Panc1 (cell line): ENCODE data around the gene NTRK3. TPM values are rescaled to one million over a fixed set of nuclear protein-coding genes. Genes with fewer than 3 reads are reported as not detected.

Source experiments
- ATAC-seq: fragments of 200-7000 bp; cut with Tn5 transposase; 2 replicates; pipeline ENCODE4 v1.9.1; 2020; ENCODE audit warnings: mild to moderate bottlenecking, moderate library complexity
- BruUV-seq: library from RNA; stranded (reverse); fragments of 400-500 nt; replicated peaks from 2 replicates; lab custom pipeline; 2021; lab: Mats Ljungman, UMichigan
- CTCF ChIA-PET: fragments of 300-600 bp; sonication (Branson Sonifier 250); formaldehyde crosslinking; loops from one replicate; lab custom pipeline; 2022; ENCODE audit warnings: antibody characterized with exemption; lab: Charles Lee
- POLR2A ChIA-PET: fragments of 300-600 bp; sonication (Branson Sonifier 250); formaldehyde crosslinking; loops from one replicate; lab custom pipeline; 2022; ENCODE audit warnings: antibody characterized with exemption; lab: Charles Lee
- DNase-seq: peaks from one replicate; pipeline ENCODE4 v3.0.0-alpha.2; 2010; ENCODE audit warnings: low read depth, low spot score
- H3K27ac ChIP-seq: 2 replicates; pipeline ENCODE4 v1.5.1; 2011; ENCODE audit warnings: mild to moderate bottlenecking, low read length, inconsistent platforms
- H3K27me3 ChIP-seq: fragments of 200-500 bp; sonication (Bioruptor generic); 2 replicates; pipeline ENCODE4 v1.6.0; 2014; ENCODE audit warnings: low read length, inconsistent platforms; ENCODE audit not compliant: control insufficient read depth, insufficient read depth
- H3K36me3 ChIP-seq: fragments of 200-500 bp; sonication (Bioruptor generic); 2 replicates; pipeline ENCODE4 v1.5.1; 2014; ENCODE audit warnings: inconsistent platforms, mild to moderate bottlenecking, low read length, moderate library complexity; ENCODE audit not compliant: control insufficient read depth, insufficient read depth
- H3K4me1 ChIP-seq: 2 replicates; pipeline ENCODE4 v1.5.1; 2011; ENCODE audit warnings: inconsistent platforms, mild to moderate bottlenecking, low read length, moderate library complexity; ENCODE audit not compliant: control insufficient read depth, insufficient read depth
- H3K4me3 ChIP-seq, 2 experiments: 2 replicates each; pipeline ENCODE4 v1.5.1; 2011 to 2012; ENCODE audit warnings: low read depth in 2 of 2, low read length in 2 of 2, mild to moderate bottlenecking in 2 of 2, inconsistent platforms in 1 of 2, moderate library complexity in 1 of 2
- H3K9me3 ChIP-seq: fragments of 200-500 bp; sonication (Bioruptor generic); 2 replicates; pipeline ENCODE4 v1.5.1; 2014; ENCODE audit warnings: low read depth, mild to moderate bottlenecking, inconsistent platforms, low read length, moderate library complexity; ENCODE audit not compliant: control insufficient read depth, insufficient read depth
- CTCF ChIP-seq: fragments of 450-650 bp; IDR thresholded peaks from 2 replicates; pipeline ENCODE4 v1.5.1; 2017; ENCODE audit warnings: mild to moderate bottlenecking
- POLR2AphosphoS5 ChIP-seq: IDR thresholded peaks from 2 replicates; pipeline ENCODE4 v1.6.1; 2012; ENCODE audit warnings: mild to moderate bottlenecking, low read depth, low read length, moderate library complexity
- REST ChIP-seq, 2 experiments: IDR thresholded peaks; 2 replicates each; pipeline ENCODE4 v1.6.1; 2011 to 2012; ENCODE audit warnings: low read depth in 2 of 2, control low read depth in 1 of 2, low read length in 1 of 2, mild to moderate bottlenecking in 1 of 2, moderate library complexity in 1 of 2; ENCODE audit not compliant: insufficient read depth in 1 of 2
- SIN3A ChIP-seq: IDR thresholded peaks from 2 replicates; pipeline ENCODE4 v1.6.1; 2012; ENCODE audit warnings: low read depth, mild to moderate bottlenecking, low read length, moderate library complexity, borderline replicate concordance; ENCODE audit not compliant: insufficient read depth
- TCF7L2 ChIP-seq: IDR thresholded peaks from 2 replicates; pipeline ENCODE4 v1.6.1; 2011; ENCODE audit warnings: mild to moderate bottlenecking, low read depth, low read length, inconsistent platforms
- in situ Hi-C: cut with HindIII; loops from 2 replicates; pipeline ENCODE4 v1.10.0; 2016; ENCODE audit warnings: low sequenced_read_pairs, low pct_unique_long_range_greater_than_20kb
- intact Hi-C: fragments of 100-400 bp; cut with micrococcal nuclease; formaldehyde crosslinking; loops from one replicate; pipeline ENCODE4 v1.10.0; 2022; ENCODE audit not compliant: unreplicated experiment
- total RNA-seq: library from RNA; stranded (reverse); gene quantifications from one replicate; pipeline ENCODE4 v1.2.1, GENCODE V29; 2021; ENCODE audit not compliant: unreplicated experiment

The NTRK3 gene
- total RNA-seq, 1 experiment from 2014 or later: not detected

GRCh38 chr15:88267720-88268119 lies 11.2 kb upstream of the NTRK3 start:
- no peak for DNase-seq
- H3K4me3 ChIP-seq: no peak overlapping the region
- no peaks in the 10 kb centered on the region for H3K36me3 ChIP-seq
- TF ChIP-seq TCF7L2: no peak
- no peak for TF ChIP-seq SIN3A
- no peak for TF ChIP-seq CTCF
- TF ChIP-seq POLR2AphosphoS5: no peak
- TF ChIP-seq REST (IDR thresholded peaks at IDR 0.05; ENCODE audit: insufficient read depth in 1 of 2, low read depth in 2 of 2, low read length in 1 of 2): no peak
- CTCF ChIA-PET: interaction anchor here (0.6 kb wide), 1 partner anchor 697 kb away, joined by 3 read pairs; no protein-coding TSS in a partner anchor
- no peaks in the 10 kb centered on the region for H3K9me3 ChIP-seq
- in situ Hi-C loops: no loop called here
- no peak for ATAC-seq
- H3K4me1 ChIP-seq: no peaks in the 10 kb centered on the region
- peaks cover 5% of the 10 kb centered on the region; the same call in 1 of the 2 replicates for H3K27me3 ChIP-seq
- BruUV-seq: no TSS peak
- no peak overlapping the region for H3K27ac ChIP-seq
- POLR2A ChIA-PET: no interaction called here
- intact Hi-C loops: loop anchor here (5.0 kb wide), 1 partner anchor 185 kb away; no protein-coding TSS in a partner anchor

GRCh38 chr15:88266170-88266569 lies 9.6 kb upstream of the NTRK3 start:
- CTCF ChIA-PET: no interaction called here
- TF ChIP-seq SIN3A (no peak), CTCF (no peak), POLR2AphosphoS5 (no peak), TCF7L2 (no peak), REST (IDR thresholded peaks at IDR 0.05; ENCODE audit: insufficient read depth in 1 of 2, low read depth in 2 of 2, low read length in 1 of 2) (no peak)
- DNase-seq (no peak), ATAC-seq (no peak)
- no peaks in the 10 kb centered on the region for H3K36me3 ChIP-seq
- no peaks in the 10 kb centered on the region for H3K4me1 ChIP-seq
- H3K4me3 ChIP-seq: no peak overlapping the region
- no peaks in the 10 kb centered on the region for H3K9me3 ChIP-seq
- intact Hi-C loops: loop anchor here (5.0 kb wide), 1 partner anchor 186 kb away; no protein-coding TSS in a partner anchor
- H3K27ac ChIP-seq: no peak overlapping the region
- in situ Hi-C loops: no loop called here
- POLR2A ChIA-PET: no interaction called here
- H3K27me3 ChIP-seq: peaks cover 5% of the 10 kb centered on the region; the same call in 1 of the 2 replicates
- no TSS peak for BruUV-seq
